Heart left ventricle (tissue), 13 donors: Measurements from ENCODE around the gene PTCRA.

Source experiments
- CTCF ChIP-seq, 12 donors: fragments of 200-600 bp; sonication (generic) in 4 of 12; IDR thresholded peaks; one replicate each; pipeline versions ENCODE4 v1.5.0 to v1.8.0; 2018 to 2022; ENCODE audit warnings: antibody characterized with exemption in 12 of 12, mild to moderate bottlenecking in 5 of 12
- POLR2A ChIP-seq, 2 donors: fragments of 450-650 bp; IDR thresholded peaks; one replicate each; pipeline ENCODE4 v1.6.1; 2017; ENCODE audit warnings: antibody characterized with exemption in 2 of 2, mild to moderate bottlenecking in 2 of 2, moderate library complexity in 2 of 2
- donor health status: ischemic (EF 13 %, LVEDD 7.1; RV severe dilation, severe dysfunction).
- donor health status: DM: no; HTN: yes; CAD: no.
- donor health status: DM: no; HTN: no; CAD: no.
- donor health status: ischemic (EF 25% LVEDD 6.9; RV normal size, moderate dysfunction).
- donor health status: ischemic (EF 25% LVEDD 5.7; RV mildly dilated, moderate dysfunction).
- donor health status: ischemic (EF 35%, LVEDD 5.7; RV mildly dilated, moderate dysfunction).
- donor health status: nonischemic (EF 11% LVEDD 7.7; RV severe dilation, severe dysfunction).
- donor health status: DM: yes; HTN: yes; CAD: no.
- donor health status: PGD.
- donor health status: ischemic (EF 29% LVEDD 5.4; RV normal size, mild dysfunction).
- donor health status: nonischemic (EF 23%, LVEDD 6.1; RV moderate dilation, normal function).

DNA sequence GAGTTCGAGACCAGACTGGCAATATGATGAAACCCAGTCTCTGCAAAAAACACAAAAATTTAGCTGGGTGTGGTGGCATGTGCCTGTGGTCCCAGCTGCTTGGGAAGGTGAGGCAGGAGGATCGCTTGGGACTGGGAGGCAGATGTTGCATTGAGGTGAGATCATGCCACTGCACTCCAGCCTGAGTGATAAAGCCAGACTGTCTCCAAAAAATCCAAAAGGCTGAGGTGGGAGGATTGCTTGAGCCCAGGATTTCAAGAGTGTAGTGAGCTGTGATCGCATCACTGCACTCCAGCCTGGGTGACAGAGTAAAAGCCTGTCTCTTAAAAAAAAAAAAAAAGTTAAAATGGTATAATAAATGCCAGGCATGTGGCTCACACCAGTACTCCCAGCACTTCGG, 1.3 kb upstream of the PTCRA start:
- no peak for TF ChIP-seq CTCF (IDR thresholded peaks at IDR 0.05)
- TF ChIP-seq POLR2A (IDR thresholded peaks at IDR 0.05), result no peak
